GM18868 (cell line): Measurements from ENCODE around the gene HBG1.
"Not testable (repeated sequence)": the region's sequence is repeated elsewhere in the genome, so short reads cannot be mapped to it uniquely, and the experiment has no call there.

Experiments used
- ATAC-seq: cut with Tn5 transposase; IDR thresholded peaks from one replicate; pipeline ENCODE4 v1.9.1; 2021; ENCODE audit warnings: mild to moderate bottlenecking, moderate library complexity; ENCODE audit not compliant: unreplicated experiment

HBG1 gene

GRCh38 chr11:5249807-5250396, at the start of gene HBG1:
Gene HBG1, minus strand, starts transcription at chr11:5249857. Its CDS starts 53 bp downstream, at chr11:5249804.
- not testable (repeated sequence) for ATAC-seq

- ATAC-seq, result no peak
Measured at GRCh38 chr11:5298451-5298850, 48.8 kb upstream of the HBG1 start.

- ATAC-seq, result no peak
Measured at GRCh38 chr11:5297721-5298323, 48.2 kb upstream of the HBG1 start.

- ATAC-seq, result not testable (repeated sequence)
Measured at GRCh38 chr11:5294342-5294995, 44.8 kb upstream of the HBG1 start.

GRCh38 chr11:5293028-5293427, 43.4 kb upstream of the HBG1 start:
- no peak for ATAC-seq

GRCh38 chr11:5291207-5291838, 41.7 kb upstream of the HBG1 start:
- ATAC-seq, result peak; percentile 96

GRCh38 chr11:5290106-5290505, 40.4 kb upstream of the HBG1 start:
- ATAC-seq, result no peak

GRCh38 chr11:5289696-5290095, 40.0 kb upstream of the HBG1 start:
- ATAC-seq, result no peak

- no peak for ATAC-seq
Measured at GRCh38 chr11:5288906-5289550, 39.4 kb upstream of the HBG1 start.

- no peak for ATAC-seq
Measured at GRCh38 chr11:5288108-5288905, 38.6 kb upstream of the HBG1 start.

GRCh38 chr11:5286901-5287300, 37.2 kb upstream of the HBG1 start:
- ATAC-seq, result no peak

- ATAC-seq, result no peak
Measured at GRCh38 chr11:5286351-5286750, 36.7 kb upstream of the HBG1 start.

GRCh38 chr11:5285703-5286340, 36.2 kb upstream of the HBG1 start:
- no peak for ATAC-seq

- ATAC-seq, result no peak
Measured at GRCh38 chr11:5284637-5285036, 35.0 kb upstream of the HBG1 start.

- ATAC-seq, result no peak
Measured at GRCh38 chr11:5283882-5284281, 34.2 kb upstream of the HBG1 start.

- no peak for ATAC-seq
Measured at GRCh38 chr11:5283086-5283485, 33.4 kb upstream of the HBG1 start.

GRCh38 chr11:5282628-5283027, 33.0 kb upstream of the HBG1 start:
- no peak for ATAC-seq

- no peak for ATAC-seq
Measured at GRCh38 chr11:5281596-5281995, 31.9 kb upstream of the HBG1 start.

- peak; percentile 97 for ATAC-seq
Measured at GRCh38 chr11:5280582-5281102, 31.0 kb upstream of the HBG1 start.
